HG03342 (cell line): ENCODE measurements around the gene PSMD12.
"Not testable (repeated sequence)": the region's sequence is repeated elsewhere in the genome, so short reads cannot be mapped to it uniquely, and the experiment has no call there.

ENCODE experiments used
- ATAC-seq: cut with Tn5 transposase; IDR thresholded peaks from one replicate; pipeline ENCODE4 v1.9.1; 2021; ENCODE audit warnings: mild to moderate bottlenecking, moderate library complexity; ENCODE audit not compliant: unreplicated experiment

Gene PSMD12

DNA sequence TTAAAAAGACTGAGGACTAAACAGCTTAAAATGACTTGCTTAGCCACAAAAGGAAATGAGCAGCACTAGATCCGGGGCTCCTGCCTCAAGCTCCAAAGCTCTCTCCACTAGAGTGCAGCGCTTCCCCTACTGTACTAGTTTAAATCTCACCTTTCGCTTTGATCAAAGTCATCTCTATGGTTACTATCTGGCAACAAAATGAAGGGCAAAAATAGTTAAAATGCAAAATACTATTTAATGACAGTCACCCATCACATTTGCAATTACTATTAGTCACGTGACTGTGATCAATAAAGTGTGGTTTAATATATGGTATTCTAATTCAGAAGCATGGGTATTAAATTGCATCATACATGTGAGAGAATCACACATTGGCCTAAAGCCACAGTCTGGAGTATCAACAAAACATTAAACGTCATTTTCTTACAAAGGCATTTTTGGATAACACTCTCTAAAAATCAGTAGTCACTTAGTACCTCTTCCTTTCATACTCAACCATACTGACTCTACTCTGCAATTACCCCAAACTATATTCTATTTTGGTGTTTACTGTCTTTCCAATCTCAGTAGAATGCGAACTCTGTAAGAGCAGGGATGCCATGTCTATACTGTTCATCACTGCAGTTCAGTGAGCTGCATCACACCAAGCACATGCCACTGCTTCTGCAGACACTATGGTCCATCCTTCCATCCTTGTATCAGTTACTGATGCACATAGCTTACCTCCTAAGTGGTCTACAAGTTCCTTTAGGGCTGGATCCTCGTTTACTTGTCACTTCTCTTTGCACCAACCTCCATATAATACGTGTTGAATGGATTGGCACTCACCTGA lies 6.2 kb downstream of the PSMD12 start:
- ATAC-seq = no peak

DNA sequence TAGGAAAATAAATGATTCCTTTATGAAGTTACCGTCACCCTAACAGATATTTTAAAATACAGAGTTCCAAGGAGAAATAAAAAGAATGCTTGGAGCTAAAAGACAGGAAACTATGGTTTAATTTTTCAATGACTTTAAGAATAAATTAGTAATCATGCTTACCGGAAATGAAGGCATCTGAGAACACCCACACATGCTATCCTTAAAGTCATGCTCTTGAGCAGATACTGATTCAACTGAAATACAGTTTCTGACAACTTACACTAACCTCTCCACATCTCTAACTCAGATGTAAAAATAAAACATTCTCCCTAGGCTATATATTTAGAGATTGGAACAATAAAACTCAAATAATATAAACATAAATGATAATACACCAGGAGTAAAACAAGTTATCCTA lies 7.8 kb downstream of the PSMD12 start:
- ATAC-seq = no peak

DNA sequence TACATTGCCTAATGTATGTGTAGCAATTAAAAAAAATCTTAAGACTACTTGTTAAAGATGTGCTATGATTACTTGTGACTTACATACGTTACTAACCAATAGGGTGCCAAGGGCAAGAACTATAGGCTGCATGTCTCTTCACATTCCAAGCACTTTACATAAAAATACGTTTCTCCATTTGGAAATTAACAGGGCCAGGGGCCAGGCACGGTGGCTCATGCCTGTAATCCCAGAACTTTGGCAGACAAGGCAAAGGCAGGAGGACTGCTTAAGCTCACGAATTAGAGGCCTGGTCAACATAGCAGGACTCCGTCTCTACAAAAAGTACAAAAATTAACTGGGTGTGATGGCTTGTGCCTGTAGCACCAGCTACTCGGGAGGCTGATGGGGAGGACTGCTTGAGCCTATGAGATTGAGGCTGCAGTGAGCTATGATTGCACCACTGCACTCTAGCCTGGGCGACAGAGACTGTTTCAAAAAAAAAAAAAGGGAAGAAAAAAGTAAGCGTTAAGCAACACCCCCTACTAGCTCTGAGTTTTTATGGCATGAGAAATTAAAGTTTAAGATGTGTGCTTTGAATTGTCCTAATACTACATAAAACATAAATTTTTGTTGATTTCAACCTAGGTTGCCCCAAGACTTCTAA lies 12.3 kb downstream of the PSMD12 start:
- ATAC-seq = no peak

DNA sequence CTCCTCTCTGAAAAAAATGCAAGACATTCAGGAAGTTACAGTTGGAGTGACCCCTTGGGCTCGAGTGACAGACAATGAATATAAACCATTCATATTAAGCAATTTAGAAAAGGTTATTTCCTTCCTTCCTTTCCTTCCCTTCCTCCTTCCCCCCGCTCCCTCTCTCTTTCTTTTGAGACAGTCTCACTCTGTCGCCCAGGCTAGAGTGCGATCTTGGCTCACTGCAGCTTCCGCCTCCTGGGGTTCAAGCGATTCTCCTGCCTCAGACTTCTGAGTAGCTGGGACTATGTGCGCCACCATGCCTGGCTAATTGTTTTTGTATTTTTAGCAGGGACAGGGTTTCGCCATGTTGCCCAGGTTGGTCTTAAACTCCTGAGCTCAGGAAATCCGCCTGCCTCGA lies 13.2 kb downstream of the PSMD12 start:
- ATAC-seq = no peak

DNA sequence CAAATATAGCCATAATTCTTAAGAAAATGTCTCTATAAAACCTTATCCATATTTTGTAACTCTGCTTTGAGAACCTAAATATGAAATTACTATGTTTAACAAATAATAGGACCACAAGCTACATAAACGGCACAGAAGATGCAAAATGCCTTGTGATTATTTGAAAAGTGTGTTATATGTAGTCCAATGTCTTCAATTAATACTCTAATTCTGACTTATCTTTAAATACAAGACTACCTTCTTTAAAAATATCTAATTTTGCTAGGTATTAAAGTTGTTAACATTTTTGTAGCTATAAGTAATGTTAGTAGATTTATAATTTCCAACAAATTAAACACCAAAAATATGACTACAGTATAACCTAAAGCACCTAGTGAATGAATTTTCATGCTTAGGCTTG lies 17.0 kb downstream of the PSMD12 start:
- ATAC-seq = no peak

DNA sequence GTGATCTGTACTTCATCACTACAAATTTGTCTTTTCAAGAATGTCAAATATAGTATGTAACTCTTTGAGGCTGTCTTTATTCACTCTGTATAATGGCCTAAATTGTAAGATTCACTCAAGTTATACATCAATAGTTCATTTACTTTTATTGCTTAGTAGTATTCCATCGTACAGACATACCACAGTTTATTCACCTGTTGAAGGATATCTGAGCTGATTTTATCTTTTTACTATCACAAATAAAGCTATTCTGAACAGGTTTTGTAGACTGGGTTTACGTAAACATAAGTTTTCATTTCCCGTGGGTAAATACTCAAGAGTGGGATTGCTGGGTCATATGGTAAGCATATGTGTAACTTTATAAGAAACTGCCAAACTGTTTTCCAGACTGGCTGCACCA lies 18.6 kb downstream of the PSMD12 start:
- ATAC-seq = no peak

DNA sequence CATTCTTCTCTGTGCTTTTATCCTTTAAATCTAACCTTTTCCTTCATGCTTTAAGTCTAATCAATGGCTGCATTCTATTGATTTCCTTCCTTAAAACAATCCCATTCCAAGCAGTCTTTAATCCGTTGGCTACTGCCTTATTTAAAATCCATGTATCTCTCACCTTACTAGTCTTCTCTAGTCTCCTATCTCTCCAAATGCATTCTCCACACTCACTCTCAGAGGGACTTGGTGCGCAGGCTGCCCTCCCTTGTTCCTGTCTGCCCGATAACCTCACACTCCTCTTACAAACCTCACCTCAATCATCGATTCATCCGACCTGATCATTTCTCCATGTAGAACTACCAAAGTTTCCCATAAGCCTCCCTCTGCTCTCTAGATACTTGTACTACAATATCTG lies 23.1 kb downstream of the PSMD12 start:
- ATAC-seq = no peak

DNA sequence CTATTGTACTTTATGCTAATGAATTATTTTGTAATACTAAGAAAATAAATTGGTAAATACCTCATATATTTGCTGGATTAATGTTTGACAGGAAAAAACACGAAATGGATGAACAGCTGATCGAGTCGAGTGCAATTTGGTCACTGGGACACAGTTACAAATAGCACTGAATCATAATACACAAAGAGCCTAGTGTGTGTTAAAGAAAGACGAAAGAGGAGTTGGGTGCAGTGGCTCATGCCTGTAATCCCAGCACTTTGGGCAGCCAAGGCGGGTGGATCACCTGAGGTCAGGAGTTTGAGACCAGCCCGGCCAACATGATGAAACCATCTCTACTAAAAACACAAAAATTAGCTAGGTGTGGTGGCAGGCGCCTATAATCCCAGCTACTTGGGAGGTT lies 28.0 kb downstream of the PSMD12 start:
- ATAC-seq = not testable (repeated sequence)

DNA sequence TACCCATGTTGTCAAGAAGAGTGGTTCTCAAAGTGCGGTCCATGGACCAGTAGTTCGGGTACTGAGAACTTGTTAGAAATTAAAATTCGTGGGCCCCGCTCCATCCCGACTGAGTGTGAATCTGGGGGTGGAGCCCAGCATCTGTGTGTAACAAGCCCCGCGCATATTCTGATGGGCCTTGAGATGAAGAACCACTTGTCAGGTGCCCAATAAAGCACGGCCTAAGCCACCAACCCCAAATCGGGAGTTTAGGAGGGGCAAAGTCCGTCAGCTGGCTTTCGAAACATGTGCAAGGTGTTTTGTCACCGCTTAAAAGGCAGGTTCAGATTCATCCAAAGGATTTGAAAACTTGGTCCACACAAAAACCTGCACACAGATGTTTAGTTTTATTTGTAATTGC lies 29.5 kb downstream of the PSMD12 start:
- no peak for ATAC-seq

DNA sequence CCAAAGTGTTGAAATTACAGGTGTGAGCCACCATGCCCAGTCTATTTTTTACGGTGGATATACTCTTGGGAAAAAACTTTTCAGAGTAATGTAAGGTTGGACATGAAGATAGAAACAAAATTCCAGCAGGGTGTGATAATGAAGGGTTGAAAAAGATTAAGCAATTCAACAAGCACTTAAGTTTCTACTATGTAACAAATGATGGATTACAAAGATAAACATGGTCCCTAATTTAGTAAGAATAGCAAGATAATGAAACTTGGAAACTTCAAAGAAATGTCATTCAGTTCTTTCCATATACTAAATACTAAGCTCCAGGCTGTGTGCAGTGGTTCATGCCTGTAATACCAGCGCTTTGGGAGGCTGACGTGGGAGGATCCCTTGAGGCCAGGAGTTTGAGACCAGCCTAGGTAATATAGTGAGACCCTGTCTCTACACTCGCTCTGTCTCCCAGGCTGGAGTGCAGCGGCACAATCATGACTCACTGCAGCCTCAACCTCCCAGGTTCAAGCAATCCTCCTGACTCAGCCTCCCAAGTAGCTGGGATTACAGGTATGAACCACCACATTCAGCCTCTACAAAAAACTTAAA lies 31.0 kb downstream of the PSMD12 start:
- no peak for ATAC-seq

DNA sequence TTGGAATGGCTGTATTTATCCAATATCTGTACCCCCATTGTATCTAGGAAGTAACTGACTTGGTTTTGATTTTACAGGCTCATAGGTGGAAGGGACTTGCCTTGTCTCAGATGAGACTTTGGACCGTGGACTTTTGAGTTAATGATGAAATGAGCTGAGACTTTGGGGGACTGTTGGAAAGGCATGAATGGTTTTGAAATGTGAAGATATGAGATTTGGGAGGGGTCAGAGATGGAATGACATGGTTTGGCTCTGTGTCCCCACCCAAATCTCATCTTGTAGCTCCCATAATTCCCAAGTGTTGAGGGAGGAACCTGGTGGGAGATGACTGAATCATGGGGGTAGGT lies 34.2 kb downstream of the PSMD12 start:
- ATAC-seq = not testable (repeated sequence)

DNA sequence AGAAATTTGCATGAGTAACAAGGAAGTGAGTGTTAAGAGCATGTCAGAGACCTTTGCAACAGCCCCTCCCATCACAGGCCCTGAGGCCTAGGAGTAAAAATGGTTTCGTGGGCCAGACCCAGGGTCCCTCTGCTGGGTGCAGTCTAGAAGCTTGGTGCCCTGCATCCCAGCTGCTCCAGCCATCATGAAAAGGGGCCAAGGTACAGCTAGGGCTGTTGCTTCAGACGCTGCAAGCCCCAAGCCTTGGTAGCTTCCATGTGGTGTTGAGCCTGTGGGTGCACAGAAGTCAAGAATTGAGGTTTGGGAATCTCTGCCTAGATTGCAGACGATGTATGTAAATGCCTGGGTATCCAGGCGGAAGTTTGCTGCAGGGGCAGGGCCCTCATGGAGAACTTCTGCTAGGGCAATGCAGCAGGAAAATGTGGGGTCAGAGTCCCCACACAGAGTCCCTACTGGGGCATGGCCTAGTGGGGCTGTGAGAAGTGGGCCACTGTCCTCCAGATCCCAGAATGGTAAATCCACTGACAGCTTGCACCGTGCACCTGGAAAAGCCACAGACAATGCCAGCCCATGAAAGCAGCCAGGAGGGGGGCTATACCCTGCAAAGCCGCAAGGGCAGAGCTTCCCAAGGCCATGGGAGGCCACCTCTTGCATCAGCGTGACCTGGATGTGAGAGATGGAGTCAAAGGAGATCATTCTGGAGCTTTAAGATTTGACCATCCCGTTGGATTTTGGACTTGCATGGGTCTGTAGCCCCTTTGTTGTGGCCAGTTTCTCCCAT lies 34.8 kb downstream of the PSMD12 start:
- not testable (repeated sequence) for ATAC-seq

DNA sequence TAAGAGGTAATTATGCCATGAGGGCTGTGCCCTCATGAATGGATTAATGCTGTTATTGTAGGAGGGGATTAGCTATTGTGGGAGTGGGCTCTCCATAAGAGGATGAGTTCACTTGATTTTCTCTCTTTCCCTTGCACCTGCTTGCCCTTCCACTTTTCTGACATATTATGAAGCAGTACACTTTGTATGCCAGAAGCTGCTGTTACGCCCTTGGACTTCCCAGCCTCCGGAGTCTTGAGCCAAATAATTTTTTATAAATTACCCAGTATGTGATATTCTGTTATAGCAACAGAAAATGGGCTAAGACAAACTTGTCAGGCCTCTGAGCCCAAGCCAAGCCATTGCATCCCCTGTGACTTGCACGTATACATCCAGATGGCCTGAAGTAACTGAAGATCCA lies 38.4 kb downstream of the PSMD12 start:
- no peak for ATAC-seq

DNA sequence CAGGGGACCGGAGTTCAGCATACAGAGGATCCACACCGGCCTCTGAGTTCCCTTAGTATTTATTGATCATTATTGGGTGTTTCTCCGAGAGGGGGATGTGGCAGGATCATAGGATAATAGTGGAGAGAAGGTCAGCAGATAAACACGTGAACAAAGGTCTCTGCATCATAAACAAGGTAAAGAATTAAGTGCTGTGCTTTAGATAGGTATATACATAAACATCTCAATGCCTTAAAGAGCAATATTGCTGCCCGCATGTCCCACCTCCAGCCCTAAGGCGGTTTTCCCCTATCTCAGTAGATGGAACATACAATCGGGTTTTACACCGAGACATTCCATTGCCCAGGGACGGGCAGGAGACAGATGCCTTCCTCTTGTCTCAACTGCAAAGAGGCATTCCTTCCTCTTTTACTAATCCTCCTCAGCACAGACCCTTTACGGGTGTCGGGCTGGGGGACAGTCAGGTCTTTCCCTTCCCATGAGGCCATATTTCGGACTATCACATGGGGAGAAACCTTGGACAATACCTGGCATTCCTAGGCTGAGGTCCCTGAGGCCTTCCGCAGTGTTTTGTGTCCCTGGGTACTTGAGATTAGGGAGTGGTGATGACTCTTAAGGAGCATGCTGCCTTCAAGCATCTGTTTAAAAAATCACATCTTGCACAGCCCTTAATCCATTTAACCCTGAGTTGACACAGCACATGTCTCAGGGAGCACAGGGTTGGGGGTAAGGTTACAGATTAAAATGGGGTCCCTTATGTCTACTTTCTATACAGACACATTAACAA lies 39.2 kb downstream of the PSMD12 start:
- not testable (repeated sequence) for ATAC-seq

DNA sequence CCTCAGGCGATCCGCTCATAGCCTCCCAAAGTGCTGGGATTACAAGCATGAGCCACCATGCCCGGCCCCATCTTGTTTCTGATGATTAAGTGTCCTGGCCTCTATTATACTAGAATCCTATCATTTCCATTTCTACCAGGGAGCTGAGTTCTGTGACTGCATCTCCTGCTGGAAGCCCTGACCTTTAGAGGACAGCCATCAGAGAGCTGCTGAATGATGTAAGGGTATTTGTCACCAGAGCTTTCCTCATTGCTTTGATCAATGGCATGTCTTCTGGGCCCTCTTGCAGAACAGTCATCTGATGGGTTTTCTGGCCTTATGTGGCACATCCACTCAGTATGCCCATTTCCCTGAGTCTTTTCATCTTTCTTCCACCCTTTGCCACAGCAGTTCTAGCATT lies 39.9 kb downstream of the PSMD12 start:
- ATAC-seq = no peak

DNA sequence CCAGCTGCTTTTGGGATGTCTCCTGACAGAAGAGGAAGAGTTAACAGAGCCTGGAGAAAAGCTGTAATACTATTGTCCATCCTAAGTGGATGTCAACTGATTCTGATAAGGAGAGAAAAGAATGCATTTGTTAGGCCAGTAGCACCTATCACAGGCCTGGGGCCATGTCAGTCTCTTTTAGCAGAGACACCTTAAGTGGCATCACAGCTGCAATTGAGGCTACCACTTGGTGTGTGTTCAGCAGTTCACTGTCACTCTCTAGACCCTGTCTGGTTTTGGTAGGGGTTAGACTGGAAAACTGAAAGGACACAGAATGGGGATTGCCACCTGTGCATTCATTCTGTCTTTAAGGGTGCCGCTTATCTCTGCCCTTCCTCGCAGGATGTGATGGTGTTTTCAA lies 42.0 kb downstream of the PSMD12 start:
- ATAC-seq = no peak

DNA sequence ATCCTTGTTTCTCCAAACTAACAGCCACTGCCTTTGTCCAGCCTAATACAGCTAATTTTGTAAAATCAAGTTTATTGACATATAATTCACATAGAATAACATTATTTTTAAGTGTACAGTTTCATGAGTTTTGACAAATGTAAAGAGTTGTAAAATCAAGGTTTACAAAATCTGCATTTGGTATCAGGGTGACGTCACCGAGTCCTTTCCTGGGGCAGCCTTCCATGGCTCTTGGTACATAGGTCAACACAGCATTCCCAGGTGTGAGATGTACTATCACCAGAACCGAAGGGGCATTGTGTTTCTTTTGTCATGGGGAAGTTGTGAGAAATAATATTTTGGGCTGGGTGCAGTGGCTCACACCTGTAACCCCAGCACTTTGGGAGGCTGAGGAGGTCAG lies 42.9 kb downstream of the PSMD12 start:
- ATAC-seq = no peak

DNA sequence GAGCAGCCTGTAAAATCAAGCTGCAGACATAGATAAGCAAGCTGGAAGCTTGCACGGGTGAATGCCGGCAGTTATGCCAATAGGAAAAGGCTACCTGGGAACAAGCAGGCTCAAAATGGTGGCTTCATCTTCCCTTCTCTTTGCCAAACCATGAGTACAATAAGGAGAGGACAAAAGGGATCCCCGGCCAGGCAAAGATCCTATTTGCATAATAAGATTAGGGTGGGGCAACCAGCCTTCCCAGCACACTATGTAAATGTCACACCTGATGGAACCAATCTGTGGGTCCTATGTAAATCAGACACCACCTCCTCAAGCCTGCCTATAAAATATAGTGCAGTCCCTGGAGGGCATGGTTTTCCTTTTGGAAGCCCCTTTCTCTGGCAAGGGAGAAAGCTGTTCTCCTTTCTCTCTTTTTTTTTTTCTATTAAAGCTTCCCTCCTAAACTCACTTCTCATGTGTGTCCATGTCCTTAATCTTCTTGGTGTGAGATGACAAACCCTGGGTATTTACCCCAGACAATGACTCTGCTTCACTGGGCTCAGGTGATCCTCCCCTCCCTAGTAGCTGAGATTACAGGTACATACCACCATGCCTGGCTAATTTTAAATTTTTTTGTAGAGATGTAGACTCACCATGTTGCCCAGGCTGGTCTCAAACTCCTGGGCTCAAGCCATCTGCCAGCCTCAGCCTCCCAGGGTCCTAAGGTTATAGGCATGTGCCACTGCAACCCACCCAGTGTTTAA lies 44.2 kb downstream of the PSMD12 start:
- ATAC-seq = no peak

DNA sequence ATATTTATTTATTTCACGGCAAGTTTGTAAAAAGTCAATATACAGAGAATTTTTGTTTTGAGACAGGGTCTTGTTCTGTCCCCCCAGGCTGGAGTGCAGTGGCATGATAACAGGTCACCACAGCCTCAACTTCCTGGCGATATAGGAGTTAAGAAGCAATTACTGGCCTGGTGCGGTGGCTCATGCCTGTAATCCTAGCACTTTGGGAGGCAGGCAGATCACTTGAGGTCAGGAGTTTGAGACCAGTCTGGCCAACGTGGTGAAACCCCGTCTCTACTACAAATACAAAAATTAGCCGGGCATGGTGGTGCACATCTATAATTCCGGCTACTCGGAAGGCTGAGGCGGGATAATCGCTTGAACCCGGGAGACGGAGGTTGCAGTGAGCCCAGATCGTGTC lies 44.9 kb downstream of the PSMD12 start:
- not testable (repeated sequence) for ATAC-seq

DNA sequence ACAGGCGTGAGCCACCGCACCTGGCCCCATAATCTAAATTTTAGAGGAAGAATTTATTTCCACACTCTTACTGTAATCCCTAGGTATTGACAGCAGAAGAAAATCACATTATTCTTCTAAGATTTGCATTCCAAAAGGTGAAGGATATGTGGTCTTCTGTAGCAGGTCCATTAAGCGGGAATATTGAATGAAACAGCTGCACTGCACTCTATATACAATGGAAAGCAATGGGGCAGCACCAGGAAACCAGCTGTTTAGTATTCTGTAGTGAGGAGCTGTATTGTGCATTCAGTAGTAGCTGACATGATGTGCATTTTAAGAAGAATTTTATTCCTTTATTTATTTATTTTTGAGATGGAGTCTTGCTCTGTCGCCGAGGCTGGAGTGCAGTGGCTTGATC lies 49.6 kb downstream of the PSMD12 start:
- no peak for ATAC-seq
